Stimulated activated CD4-positive, alpha-beta T cell treated with anti-CD3 and anti-CD28 coated beads, Interleukin-1b, Interleukin-23, amount 100 ng/mL, for 1 hour (primary cell): ENCODE results near the gene MZB1.
"Not testable (repeated sequence)": the region's sequence is repeated elsewhere in the genome, so short reads cannot be mapped to it uniquely, and the experiment has no call there.

Experiments used
- DNase-seq, 2 donors: peaks; one replicate each; pipeline ENCODE4 v3.0.0-alpha.2; 2020; ENCODE audit warnings: low read depth in 2 of 2

MZB1 gene

DNA sequence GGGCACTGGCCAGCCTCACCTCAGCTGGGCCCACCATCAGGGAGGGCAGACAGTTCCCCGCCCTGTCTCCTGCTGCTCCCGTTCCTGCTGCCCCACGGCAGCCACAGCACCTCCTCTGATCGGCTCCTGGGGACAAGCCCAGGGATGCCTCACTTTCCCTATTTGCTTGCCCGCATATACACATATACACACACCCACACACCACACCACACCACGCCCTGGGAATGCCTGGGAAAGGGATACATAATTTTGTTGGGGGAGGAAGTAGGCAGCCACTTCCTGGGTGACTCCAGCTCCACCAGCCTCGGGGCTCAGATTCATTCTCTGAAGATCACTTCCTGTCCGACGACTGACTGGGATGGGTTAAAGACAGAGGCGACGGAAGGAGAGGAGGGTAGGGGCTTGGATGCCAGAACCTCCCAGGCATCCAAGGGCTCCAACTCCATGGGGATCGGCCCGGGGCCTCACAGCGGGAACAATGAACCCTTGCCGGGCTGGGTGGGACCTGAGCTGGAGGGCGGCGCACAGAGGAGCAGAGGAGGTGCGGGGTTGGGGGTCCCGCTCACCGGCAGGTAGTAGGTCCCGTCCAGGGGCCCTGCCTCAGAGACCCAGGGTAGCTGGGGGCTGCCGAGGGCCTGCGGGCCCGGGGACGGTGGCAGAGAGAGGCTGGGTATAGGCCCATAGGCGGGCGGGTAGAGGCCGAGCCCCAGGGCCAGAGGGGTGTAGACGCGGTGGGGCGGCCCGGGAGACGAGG, 2.0 kb upstream of the MZB1 start:
- no peak for DNase-seq

GRCh38 chr5:139390639-139391569, 1.2 kb upstream of the MZB1 start:
- no peak for DNase-seq

GRCh38 chr5:139388198-139388821, 1.4 kb downstream of the MZB1 start:
- no peak for DNase-seq

- DNase-seq: no peak
Observed at GRCh38 chr5:139387611-139388197, 2.0 kb downstream of the MZB1 start.

GRCh38 chr5:139386956-139387355, 2.8 kb downstream of the MZB1 start:
- DNase-seq: not testable (repeated sequence)

GRCh38 chr5:139386050-139386438, 3.7 kb downstream of the MZB1 start:
- DNase-seq: no peak

DNA sequence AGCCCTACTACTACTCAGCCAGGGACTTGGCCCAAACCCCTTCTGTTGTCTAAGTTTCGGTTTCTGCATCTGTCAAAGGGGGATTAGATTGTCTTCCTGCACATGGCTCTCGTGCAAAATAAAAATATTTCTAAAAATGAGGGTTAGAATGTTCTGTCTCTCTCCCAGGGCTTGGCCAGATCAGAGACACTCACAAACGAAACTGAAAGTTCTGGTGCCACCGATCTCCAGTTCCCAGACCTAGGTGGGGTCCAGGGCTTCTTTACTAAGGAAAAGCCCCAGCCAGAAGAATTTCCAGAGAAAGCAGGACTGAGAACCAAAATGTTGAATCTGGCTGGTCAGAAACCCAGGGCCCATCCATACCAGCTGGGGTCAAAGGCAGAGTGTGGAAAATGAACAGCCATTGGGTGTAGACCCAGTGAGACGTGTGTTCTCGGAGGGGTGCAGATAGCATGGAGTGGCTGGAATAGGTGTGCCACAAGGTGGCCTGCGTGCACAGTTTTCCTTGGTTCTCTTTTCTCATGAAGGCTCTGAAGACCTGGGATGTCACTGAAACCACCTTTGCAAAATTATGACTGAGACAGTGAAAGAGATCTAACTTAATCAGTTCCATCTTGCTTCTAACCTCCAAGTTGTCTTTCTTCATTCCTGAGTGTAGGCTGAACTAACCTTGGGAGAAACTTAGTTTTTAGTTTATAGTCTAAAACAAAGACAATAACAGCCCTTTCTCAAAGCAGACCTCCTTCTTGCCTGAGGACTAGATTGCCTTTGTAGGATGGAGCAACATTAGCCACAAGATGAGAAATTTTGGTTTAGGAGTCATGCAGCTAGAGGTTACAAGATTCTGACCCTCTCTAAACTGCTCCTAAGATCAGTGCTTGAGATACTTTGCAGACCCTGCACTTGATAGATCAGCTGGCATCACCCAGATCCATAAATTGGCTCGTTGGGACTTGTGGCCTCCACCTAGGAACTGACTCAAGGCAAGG, 4.4 kb downstream of the MZB1 start:
- DNase-seq: no peak

GRCh38 chr5:139384591-139385051, 5.1 kb downstream of the MZB1 start:
- no peak for DNase-seq

- no peak for DNase-seq
Observed at GRCh38 chr5:139383993-139384590, 5.6 kb downstream of the MZB1 start.

DNA sequence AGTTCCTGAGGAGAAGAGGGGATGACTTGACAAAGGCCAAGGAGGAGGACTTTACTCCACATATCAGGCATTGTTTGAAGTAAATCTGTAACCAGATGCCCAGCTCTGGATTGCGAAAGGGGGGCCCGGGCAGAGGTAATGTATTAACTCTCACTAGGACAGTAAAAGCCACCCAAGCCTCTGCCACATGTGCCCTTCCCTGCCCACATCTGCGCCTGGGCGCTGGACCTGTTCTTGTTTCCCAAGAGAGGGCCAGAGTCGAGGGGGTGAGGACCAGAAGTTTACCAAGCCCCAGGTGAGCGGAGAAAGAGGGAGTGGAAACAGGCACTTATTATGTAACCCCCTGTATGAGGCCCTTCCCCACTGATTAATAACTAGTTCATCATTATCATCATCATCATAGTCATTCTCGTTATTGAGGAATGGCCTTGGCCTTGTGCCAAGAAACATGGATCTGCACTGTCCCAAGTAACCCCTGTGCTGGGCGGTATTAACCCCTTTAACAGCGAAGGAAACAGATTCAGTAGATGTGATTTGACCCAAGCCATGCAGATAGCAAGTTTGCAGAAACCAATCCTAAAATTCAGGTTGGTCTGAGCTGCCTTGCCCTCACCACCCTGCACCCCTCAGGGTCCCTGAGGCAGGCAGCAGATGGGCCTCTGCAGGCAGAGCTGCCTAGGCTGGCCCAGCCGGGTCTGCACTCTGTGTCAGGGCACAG, 6.3 kb downstream of the MZB1 start, which contains the start of gene SLC23A1:
Gene SLC23A1, minus strand, starts transcription at position 23 of the 718 bp plus-strand sequence. CDS start 44 bp downstream, outside the sequence.
- no peak for DNase-seq

- no peak for DNase-seq
Observed at GRCh38 chr5:139382807-139383206, 6.9 kb downstream of the MZB1 start.

DNA sequence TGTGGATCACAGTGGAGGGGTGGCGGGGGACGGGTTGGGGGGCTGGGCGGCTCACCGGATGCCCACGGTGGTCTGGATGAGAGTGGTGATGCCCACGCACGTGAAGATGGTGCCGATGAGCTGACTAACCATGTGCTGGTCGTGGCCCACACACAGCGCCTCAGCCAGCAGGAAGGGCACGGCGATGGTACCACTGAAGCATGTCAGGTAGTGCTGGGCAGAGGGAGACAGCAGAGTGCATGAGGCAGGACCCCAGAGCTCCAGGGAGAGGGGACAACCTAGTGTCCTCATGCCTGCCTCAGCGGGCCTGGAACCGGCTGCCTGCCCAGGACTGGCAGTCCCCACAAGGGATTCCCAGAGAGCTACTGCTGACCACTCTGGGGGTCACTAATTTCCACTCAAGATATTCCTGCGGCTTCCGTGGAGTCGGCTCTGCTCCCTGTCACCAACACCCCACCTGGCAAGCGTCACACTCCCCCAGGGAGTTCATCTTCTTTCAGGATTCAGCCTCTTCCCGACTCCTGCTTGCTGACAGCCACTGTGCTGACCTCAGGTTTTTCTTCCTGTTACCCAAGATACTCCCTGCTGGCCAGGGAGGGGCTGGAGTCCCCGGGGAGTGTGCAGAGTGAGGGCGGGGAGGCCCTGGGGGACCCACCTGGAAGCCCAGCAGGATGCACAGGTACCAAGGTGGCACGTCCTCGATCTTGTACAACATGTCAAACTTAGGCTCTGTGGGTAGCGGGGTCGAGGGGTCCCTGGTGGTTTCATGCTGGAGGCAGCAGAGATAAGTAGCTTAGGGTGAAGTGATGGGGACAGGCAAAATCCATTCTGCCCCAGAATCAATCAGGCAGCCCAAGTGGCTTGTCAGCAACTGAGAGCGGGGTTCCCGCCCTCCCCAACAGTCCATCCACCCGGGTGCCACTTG, 7.6 kb downstream of the MZB1 start:
- no peak for DNase-seq

DNA sequence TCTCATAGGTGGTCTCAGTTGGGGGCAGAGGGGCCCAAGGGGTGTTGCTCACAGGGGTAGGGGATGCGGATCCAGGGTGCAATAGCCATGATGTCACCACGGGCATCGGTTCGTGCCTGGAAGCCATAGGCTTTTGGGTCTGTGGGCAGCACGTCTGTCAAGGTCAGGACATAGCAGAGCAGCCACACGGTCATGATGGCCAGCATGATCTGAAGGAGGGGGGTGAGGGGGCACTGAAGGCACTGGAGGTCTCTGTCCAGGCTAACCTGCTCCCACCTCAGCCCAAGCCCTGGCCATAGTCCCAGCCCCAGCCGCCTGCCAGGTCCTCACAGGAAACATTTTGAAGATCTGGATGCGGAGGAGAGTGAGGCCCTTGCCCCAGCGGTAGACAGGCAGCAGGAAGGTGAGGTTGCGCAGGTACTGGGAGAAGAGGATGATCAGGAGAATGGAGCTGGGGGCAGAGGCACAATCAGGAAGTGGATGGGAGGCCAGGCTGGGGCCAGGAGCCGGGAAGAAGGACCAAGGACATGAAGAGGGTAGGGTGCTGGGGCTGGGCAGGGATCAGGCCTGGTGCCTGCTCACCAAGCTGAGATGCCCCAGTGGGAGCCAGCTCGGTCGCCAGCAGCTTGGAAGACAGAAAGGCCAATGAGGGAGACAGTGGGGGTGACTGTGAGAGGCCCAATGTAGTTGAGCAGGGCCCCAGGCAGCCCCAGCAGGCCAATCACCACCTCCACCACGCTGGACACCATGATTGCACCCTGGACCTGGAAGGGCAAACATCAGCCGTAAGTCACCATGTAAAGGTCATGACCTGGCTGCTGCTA, 9.9 kb downstream of the MZB1 start:
- no peak for DNase-seq

DNA sequence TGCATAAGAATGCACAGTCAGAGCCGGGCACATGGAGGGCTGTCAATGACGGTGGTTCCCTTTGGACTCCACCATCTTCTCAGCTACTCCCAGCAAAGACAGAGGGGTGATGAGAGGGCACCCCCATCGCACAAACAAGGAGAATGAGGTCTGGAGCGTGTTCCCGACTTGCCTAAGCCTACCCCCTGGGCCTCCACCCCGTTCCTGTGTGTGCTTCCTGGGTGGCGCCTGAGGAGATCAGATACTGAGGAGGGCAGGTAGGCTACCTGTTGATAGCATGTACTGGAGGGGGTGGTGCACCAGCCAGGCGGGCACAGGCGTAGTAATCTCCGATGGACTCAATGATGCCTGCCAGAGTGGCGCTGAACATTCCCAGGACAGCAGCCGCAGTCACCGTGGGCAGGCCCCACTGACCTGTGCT, 10.8 kb downstream of the MZB1 start:
- DNase-seq: no peak

GRCh38 chr5:139378101-139378825, 11.4 kb downstream of the MZB1 start:
- DNase-seq: no peak

- no peak for DNase-seq
Observed at GRCh38 chr5:139377226-139377625, 12.5 kb downstream of the MZB1 start.

DNA sequence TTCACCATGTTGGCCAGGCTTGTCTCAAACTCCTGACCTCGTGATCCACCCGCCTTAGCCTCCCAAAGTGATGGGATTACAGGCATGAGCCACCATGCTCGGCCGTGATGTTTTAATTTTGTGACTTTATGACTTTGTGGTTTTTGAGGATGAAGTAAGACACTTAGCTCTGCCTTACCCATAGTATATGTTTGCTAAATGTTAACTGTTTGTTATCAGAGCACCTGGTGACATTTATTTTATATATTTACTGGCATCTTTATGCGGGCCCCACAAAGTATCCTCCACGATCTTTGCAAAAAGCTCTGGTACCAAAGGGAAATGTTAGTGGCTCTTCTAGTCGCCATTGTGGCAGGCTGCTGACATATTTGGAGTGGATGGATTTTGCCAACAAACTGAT, 13.3 kb downstream of the MZB1 start:
- DNase-seq: no peak
